ENCODE results near the gene DNAJA3.

- TF ChIP-seq GABPB1 (CRISPR knock-in tag; IDR thresholded peaks at IDR 0.05) (no peak), CREB1 (CRISPR knock-in tag; IDR thresholded peaks at IDR 0.05) (no peak), CTCF (IDR thresholded peaks at IDR 0.05) (no peak), CREM (CRISPR knock-in tag; IDR thresholded peaks at IDR 0.05) (no peak), ZNF232 (CRISPR knock-in tag; IDR thresholded peaks at IDR 0.05) (no peak), ZBTB21 (CRISPR knock-in tag; IDR thresholded peaks at IDR 0.05; ENCODE audit: borderline replicate concordance) (peak; percentile 52; the same call in 1 of the 2 replicates), CBFB (CRISPR knock-in tag; IDR thresholded peaks at IDR 0.05; ENCODE audit: low read depth) (no peak), RORB (CRISPR knock-in tag; IDR thresholded peaks at IDR 0.05) (no peak), SMAD3 (CRISPR knock-in tag; IDR thresholded peaks at IDR 0.05; ENCODE audit: borderline replicate concordance) (0 out of 2 replicates have a peak, but pooled peaks have one; percentile 6)
Observed at GRCh38 chr16:4392382-4393239, 33.1 kb upstream of the DNAJA3 start.
